ENCODE data around the gene NOXO1. TPM values are rescaled to one million over a fixed set of nuclear protein-coding genes. Genes with fewer than 3 reads are reported as not detected.

Gene NOXO1
- total RNA-seq, 2 donors from 2014 or later = 0.42 TPM; not detected in 1

DNA sequence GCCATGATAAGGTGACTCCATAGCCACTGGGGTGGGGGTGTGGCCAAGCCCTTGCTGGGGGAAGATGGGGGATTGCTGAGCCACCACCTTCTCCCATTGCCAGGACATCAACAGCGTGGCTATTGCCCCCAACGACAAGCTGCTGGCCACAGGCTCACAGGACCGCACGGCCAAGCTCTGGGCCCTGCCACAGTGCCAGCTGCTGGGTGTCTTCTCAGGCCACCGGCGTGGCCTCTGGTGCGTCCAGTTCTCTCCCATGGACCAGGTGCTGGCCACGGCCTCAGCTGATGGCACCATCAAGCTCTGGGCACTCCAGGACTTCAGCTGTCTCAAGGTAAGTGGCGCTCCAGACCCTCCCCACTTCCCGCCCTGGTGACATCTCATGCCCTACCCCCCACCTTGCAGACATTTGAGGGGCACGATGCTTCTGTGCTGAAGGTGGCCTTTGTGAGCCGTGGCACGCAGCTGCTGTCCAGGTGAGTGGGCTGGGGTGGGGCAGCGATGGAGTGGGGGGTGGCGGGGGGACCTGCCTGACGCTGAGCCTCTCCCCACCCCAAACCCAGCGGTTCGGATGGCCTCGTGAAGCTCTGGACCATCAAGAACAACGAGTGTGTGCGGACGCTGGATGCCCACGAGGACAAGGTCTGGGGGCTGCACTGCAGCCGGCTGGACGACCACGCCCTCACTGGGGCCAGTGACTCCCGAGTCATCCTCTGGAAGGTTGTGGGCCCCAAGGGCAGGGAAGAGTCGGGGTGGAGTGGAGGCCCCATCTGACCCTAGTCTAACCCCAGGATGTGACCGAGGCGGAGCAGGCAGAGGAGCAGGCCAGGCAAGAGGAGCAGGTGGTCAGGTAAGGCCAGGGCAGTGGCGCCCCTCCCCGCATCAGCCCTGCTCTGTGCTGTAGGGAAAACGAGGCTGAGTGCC lies 4.1 kb downstream of the NOXO1 start:
- Mint-ChIP-seq H3K36me3 (ENCODE audit: low read depth) (peaks cover 13% of the 10 kb centered on the region), H3K4me3 (no peak overlapping the region), H3K4me1 (peaks cover 5% of the 10 kb centered on the region), H3K27me3 (ENCODE audit: insufficient read depth) (peaks cover 30% of the 10 kb centered on the region), H3K27ac (no peak overlapping the region), H3K9me3 (no peaks in the 10 kb centered on the region)
- no peaks in the 10 kb centered on the region for H3K9me3 ChIP-seq (ENCODE audit: control insufficient read depth, low read length)
- no peak overlapping the region for H3K4me3 ChIP-seq (ENCODE audit: low read length)
- DNase-seq = no peak
- H3K27ac ChIP-seq (ENCODE audit: low read depth, low read length) = no peak overlapping the region
- WGBS, 2 experiments (ENCODE audit: insufficient coverage in 1 of 2, insufficient read length in 1 of 2) = 94 to 96% methylated on average over 22 to 33 of the region's 33 CpGs
- TF ChIP-seq, protein P1, sequence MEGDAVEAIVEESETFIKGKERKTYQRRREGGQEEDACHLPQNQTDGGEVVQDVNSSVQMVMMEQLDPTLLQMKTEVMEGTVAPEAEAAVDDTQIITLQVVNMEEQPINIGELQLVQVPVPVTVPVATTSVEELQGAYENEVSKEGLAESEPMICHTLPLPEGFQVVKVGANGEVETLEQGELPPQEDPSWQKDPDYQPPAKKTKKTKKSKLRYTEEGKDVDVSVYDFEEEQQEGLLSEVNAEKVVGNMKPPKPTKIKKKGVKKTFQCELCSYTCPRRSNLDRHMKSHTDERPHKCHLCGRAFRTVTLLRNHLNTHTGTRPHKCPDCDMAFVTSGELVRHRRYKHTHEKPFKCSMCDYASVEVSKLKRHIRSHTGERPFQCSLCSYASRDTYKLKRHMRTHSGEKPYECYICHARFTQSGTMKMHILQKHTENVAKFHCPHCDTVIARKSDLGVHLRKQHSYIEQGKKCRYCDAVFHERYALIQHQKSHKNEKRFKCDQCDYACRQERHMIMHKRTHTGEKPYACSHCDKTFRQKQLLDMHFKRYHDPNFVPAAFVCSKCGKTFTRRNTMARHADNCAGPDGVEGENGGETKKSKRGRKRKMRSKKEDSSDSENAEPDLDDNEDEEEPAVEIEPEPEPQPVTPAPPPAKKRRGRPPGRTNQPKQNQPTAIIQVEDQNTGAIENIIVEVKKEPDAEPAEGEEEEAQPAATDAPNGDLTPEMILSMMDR (conservative IDR thresholded peaks at IDR 0.05) = no peak
- no peaks in the 10 kb centered on the region for H3K4me1 ChIP-seq (ENCODE audit: control insufficient read depth, insufficient read depth, low read length)
- peaks cover 36% of the 10 kb centered on the region for H3K27me3 ChIP-seq (ENCODE audit: control insufficient read depth, insufficient read depth, low read length, poor library complexity, severe bottlenecking)
- peaks cover 24% of the 10 kb centered on the region for H3K36me3 ChIP-seq (ENCODE audit: control insufficient read depth, insufficient read depth, low read length)
- H3K9ac ChIP-seq (ENCODE audit: extremely low read depth, low read length, poor library complexity, severe bottlenecking) = no peak overlapping the region

DNA sequence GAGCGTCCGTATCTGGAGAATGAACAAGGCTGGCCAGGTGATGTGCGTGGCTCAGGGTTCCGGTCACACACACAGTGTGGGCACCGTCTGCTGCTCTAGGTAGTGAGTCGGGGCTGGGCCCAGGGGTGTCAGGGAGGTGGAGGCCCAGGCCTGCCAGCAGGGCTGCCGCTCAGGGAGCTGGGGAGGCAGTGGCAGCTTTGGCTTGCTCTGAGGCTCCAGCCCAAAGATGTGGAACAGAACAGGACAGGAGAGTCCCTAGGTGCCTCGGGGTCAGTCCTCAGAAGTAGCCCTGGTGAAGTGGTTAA lies 5.1 kb downstream of the NOXO1 start:
- no peak overlapping the region for H3K4me3 ChIP-seq (ENCODE audit: low read length)
- Mint-ChIP-seq H3K36me3 (ENCODE audit: low read depth) (peaks cover 13% of the 10 kb centered on the region), H3K4me3 (no peak overlapping the region), H3K27me3 (ENCODE audit: insufficient read depth) (peaks cover 19% of the 10 kb centered on the region), H3K27ac (no peak overlapping the region), H3K9me3 (no peaks in the 10 kb centered on the region), H3K4me1 (peaks cover 8% of the 10 kb centered on the region)
- H3K4me1 ChIP-seq (ENCODE audit: control insufficient read depth, insufficient read depth, low read length) = no peaks in the 10 kb centered on the region
- TF ChIP-seq, protein P1 (conservative IDR thresholded peaks at IDR 0.05) = no peak
- H3K27ac ChIP-seq (ENCODE audit: low read depth, low read length) = no peak overlapping the region
- WGBS, 2 experiments (ENCODE audit: insufficient coverage in 1 of 2, insufficient read length in 1 of 2) = 94 to 100% methylated on average over 2 to 8 of the region's 8 CpGs
- no peaks in the 10 kb centered on the region for H3K9me3 ChIP-seq (ENCODE audit: control insufficient read depth, low read length)
- H3K27me3 ChIP-seq (ENCODE audit: control insufficient read depth, insufficient read depth, low read length, poor library complexity, severe bottlenecking) = peaks cover 26% of the 10 kb centered on the region
- peaks cover 24% of the 10 kb centered on the region for H3K36me3 ChIP-seq (ENCODE audit: control insufficient read depth, insufficient read depth, low read length)
- DNase-seq = no peak
- H3K9ac ChIP-seq (ENCODE audit: extremely low read depth, low read length, poor library complexity, severe bottlenecking) = no peak overlapping the region

DNA sequence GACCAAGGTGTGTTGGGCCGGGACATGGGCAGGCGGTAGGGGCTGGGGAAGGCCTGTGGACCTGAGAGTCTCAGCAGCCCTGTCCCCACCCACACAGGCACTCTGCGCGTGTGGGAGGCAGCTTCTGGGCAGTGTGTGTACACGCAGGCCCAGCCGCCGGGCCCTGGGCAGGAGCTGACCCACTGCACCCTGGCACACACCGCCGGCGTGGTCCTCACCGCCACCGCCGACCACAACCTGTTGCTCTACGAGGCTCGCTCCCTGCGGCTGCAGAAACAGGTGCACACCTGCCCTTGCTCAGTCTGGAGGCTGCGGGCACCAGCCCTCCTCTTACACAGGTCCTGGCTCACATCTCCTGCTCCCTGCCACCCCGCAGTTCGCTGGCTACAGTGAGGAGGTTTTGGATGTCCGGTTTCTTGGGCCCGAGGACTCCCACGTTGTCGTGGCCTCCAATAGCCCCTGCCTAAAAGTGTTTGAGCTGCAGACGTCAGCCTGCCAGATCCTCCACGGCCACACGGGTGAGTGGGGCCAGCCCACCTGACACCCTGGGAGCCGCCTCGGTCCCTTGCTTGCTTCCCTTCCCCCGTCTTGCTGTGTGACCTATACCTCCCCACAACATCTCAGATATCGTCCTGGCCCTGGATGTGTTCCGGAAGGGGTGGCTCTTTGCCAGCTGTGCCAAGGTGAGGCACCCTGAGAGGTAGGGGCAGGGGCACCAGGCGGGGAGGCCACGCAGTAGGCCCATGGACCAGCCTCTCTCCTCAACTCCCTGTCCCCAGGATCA lies 5.6 kb downstream of the NOXO1 start:
- Histone ChIP-seq H3K27ac (ENCODE audit: low read depth, low read length) (no peak overlapping the region), H3K4me3 (ENCODE audit: low read length) (no peak overlapping the region), H3K9ac (ENCODE audit: extremely low read depth, low read length, poor library complexity, severe bottlenecking) (no peak overlapping the region)

More for the DNA sequence above, 5.6 kb downstream of the NOXO1 start:
- no peaks in the 10 kb centered on the region for H3K9me3 ChIP-seq (ENCODE audit: control insufficient read depth, low read length)
- H3K4me1 ChIP-seq (ENCODE audit: control insufficient read depth, insufficient read depth, low read length) = no peaks in the 10 kb centered on the region
- 94 to 95% methylated on average over 28 to 33 of the region's 33 CpGs for WGBS, 2 experiments (ENCODE audit: insufficient coverage in 1 of 2, insufficient read length in 1 of 2)
- H3K27me3 Mint-ChIP-seq (ENCODE audit: insufficient read depth) = peaks cover 14% of the 10 kb centered on the region
- H3K9me3 Mint-ChIP-seq = no peaks in the 10 kb centered on the region
- H3K36me3 ChIP-seq (ENCODE audit: control insufficient read depth, insufficient read depth, low read length) = peaks cover 24% of the 10 kb centered on the region
- no peak overlapping the region for H3K4me3 Mint-ChIP-seq
- H3K4me1 Mint-ChIP-seq = peaks cover 8% of the 10 kb centered on the region
- peaks cover 13% of the 10 kb centered on the region for H3K36me3 Mint-ChIP-seq (ENCODE audit: low read depth)
- peaks cover 20% of the 10 kb centered on the region for H3K27me3 ChIP-seq (ENCODE audit: control insufficient read depth, insufficient read depth, low read length, poor library complexity, severe bottlenecking)
- H3K27ac Mint-ChIP-seq = no peak overlapping the region
- no peak for DNase-seq
- TF ChIP-seq, protein P1 (conservative IDR thresholded peaks at IDR 0.05) = no peak
